HEK293 (cell line): ENCODE data around the gene RXFP1.

Source experiments
- CTCF ChIA-PET: fragments of 350-600 bp; formaldehyde crosslinking; extraction: SDS; loops from one replicate; lab custom pipeline; 2021; ENCODE audit warnings: antibody characterized with exemption; lab: Yijun Ruan, JAX
- POLR2A ChIA-PET: fragments of 300-600 bp; formaldehyde crosslinking; extraction: SDS; loops from one replicate; lab custom pipeline; 2020; ENCODE audit warnings: antibody characterized with exemption, inconsistent platforms; lab: Yijun Ruan, JAX
- H3K27ac ChIP-seq: fragments of 200-500 bp; sonication (Bioruptor generic); 2 replicates; pipeline ENCODE4 v1.5.1; 2014; ENCODE audit warnings: low read depth, low read length, control low read depth, inconsistent platforms; ENCODE audit errors: extremely low read depth
- H3K36me3 ChIP-seq, 2 experiments: fragments of 200-500 bp in 1 of 2; sonication (Bioruptor generic) in 1 of 2; 1 replicate in 1 of 2; 2 replicates in 1 of 2; pipeline ENCODE4 v1.5.1; 2014 to 2017; ENCODE audit warnings: inconsistent platforms in 2 of 2, low read length in 2 of 2; ENCODE audit not compliant: control insufficient read depth in 2 of 2, insufficient read depth in 1 of 2
- H3K4me1 ChIP-seq: fragments of 200-500 bp; sonication (Bioruptor generic); 2 replicates; pipeline ENCODE4 v1.5.1; 2014; ENCODE audit warnings: mild to moderate bottlenecking, low read length, inconsistent platforms; ENCODE audit not compliant: control insufficient read depth, insufficient read depth
- H3K4me3 ChIP-seq: 2 replicates; pipeline ENCODE4 v1.5.1; 2011; ENCODE audit warnings: low read depth, mild to moderate bottlenecking, control low read depth, low read length, moderate library complexity
- H3K9me3 ChIP-seq: fragments of 200-500 bp; sonication (Bioruptor generic); 2 replicates; pipeline ENCODE4 v1.5.1; 2014; ENCODE audit warnings: low read depth, low read length, inconsistent platforms; ENCODE audit not compliant: control insufficient read depth, insufficient read depth
- EGR2 ChIP-seq: fragments of 450-650 bp; formaldehyde crosslinking; IDR thresholded peaks from 2 replicates; pipeline ENCODE4 v1.5.1; 2016; ENCODE audit warnings: low read depth, missing biosample characterization, missing genetic modification characterization
- HOXD13 ChIP-seq: sonication (generic); formaldehyde crosslinking; IDR thresholded peaks from 2 replicates; pipeline ENCODE4 v1.8.0; 2022; ENCODE audit warnings: missing genetic modification reagents, borderline replicate concordance
- OSR2 ChIP-seq: fragments of 450-650 bp; formaldehyde crosslinking; IDR thresholded peaks from 2 replicates; pipeline ENCODE4 v1.5.1; 2016; ENCODE audit warnings: missing biosample characterization, missing genetic modification characterization
- YY2 ChIP-seq: fragments of 450-650 bp; formaldehyde crosslinking; IDR thresholded peaks from 2 replicates; pipeline ENCODE4 v1.5.1; 2016; ENCODE audit warnings: missing biosample characterization, missing genetic modification characterization
- ZBTB8A ChIP-seq: fragments of 450-650 bp; formaldehyde crosslinking; IDR thresholded peaks from 2 replicates; pipeline ENCODE4 v1.5.1; 2016; ENCODE audit warnings: missing biosample characterization, missing genetic modification characterization
- ZFHX2 ChIP-seq: fragments of 450-650 bp; formaldehyde crosslinking; conservative IDR thresholded peaks from 2 replicates; pipeline ENCODE4 v1.5.1; 2016; ENCODE audit warnings: missing biosample characterization, missing genetic modification characterization
- ZFP37 ChIP-seq: fragments of 450-650 bp; formaldehyde crosslinking; IDR thresholded peaks from 2 replicates; pipeline ENCODE4 v1.5.1; 2016; ENCODE audit warnings: missing biosample characterization, missing genetic modification characterization
- ZNF114 ChIP-seq: fragments of 450-650 bp; formaldehyde crosslinking; IDR thresholded peaks from 2 replicates; pipeline ENCODE4 v1.5.0; 2017; ENCODE audit warnings: missing biosample characterization, missing genetic modification characterization
- ZNF140 ChIP-seq: fragments of 450-650 bp; formaldehyde crosslinking; IDR thresholded peaks from 2 replicates; pipeline ENCODE4 v1.5.1; 2016; ENCODE audit warnings: missing biosample characterization, missing genetic modification characterization
- ZNF175 ChIP-seq: fragments of 450-650 bp; formaldehyde crosslinking; IDR thresholded peaks from 2 replicates; pipeline ENCODE4 v1.5.1; 2016; ENCODE audit warnings: missing biosample characterization, missing genetic modification characterization
- ZNF202 ChIP-seq: fragments of 450-650 bp; formaldehyde crosslinking; IDR thresholded peaks from 2 replicates; pipeline ENCODE4 v1.5.1; 2016; ENCODE audit warnings: missing biosample characterization, missing genetic modification characterization, borderline replicate concordance
- ZNF366 ChIP-seq: fragments of 450-650 bp; formaldehyde crosslinking; conservative IDR thresholded peaks from 2 replicates; pipeline ENCODE4 v1.5.1; 2016; ENCODE audit warnings: missing biosample characterization, missing genetic modification characterization
- ZNF394 ChIP-seq: fragments of 450-650 bp; formaldehyde crosslinking; IDR thresholded peaks from 2 replicates; pipeline ENCODE4 v1.5.1; 2016; ENCODE audit warnings: missing biosample characterization, missing genetic modification characterization, mild to moderate bottlenecking, moderate library complexity, borderline replicate concordance
- ZNF423 ChIP-seq: fragments of 450-650 bp; formaldehyde crosslinking; IDR thresholded peaks from 2 replicates; pipeline ENCODE4 v1.5.1; 2016; ENCODE audit warnings: missing biosample characterization, missing genetic modification characterization
- ZNF549 ChIP-seq: fragments of 450-650 bp; IDR thresholded peaks from 2 replicates; pipeline ENCODE4 v1.5.1; 2018; ENCODE audit warnings: missing biosample characterization, missing genetic modification characterization, mild to moderate bottlenecking, inconsistent platforms, moderate library complexity
- ZNF707 ChIP-seq: fragments of 450-650 bp; formaldehyde crosslinking; IDR thresholded peaks from 2 replicates; pipeline ENCODE4 v1.5.1; 2016; ENCODE audit warnings: missing biosample characterization, missing genetic modification characterization
- ZNF843 ChIP-seq: fragments of 450-650 bp; formaldehyde crosslinking; IDR thresholded peaks from 2 replicates; pipeline ENCODE4 v1.5.1; 2016; ENCODE audit warnings: missing biosample characterization, missing genetic modification characterization
- ZSCAN23 ChIP-seq: fragments of 450-650 bp; formaldehyde crosslinking; IDR thresholded peaks from 2 replicates; pipeline ENCODE4 v1.5.1; 2016; ENCODE audit warnings: missing biosample characterization, missing genetic modification characterization
- TF ChIP-seq, protein P1 (sequence below): fragments of 450-650 bp; formaldehyde crosslinking; IDR thresholded peaks from 2 replicates; pipeline ENCODE4 v1.5.1; 2016; ENCODE audit warnings: missing biosample characterization, missing genetic modification characterization
- TF ChIP-seq, protein P2 (sequence below): fragments of 450-650 bp; formaldehyde crosslinking; IDR thresholded peaks from 2 replicates; pipeline ENCODE4 v1.5.1; 2017; ENCODE audit warnings: missing biosample characterization, mild to moderate bottlenecking, missing genetic modification characterization, moderate library complexity
- TF ChIP-seq, protein P3 (sequence below): fragments of 450-650 bp; formaldehyde crosslinking; IDR thresholded peaks from 2 replicates; pipeline ENCODE4 v1.5.1; 2016; ENCODE audit warnings: missing biosample characterization, missing genetic modification characterization
- TF ChIP-seq, protein P4 (sequence below): fragments of 450-650 bp; formaldehyde crosslinking; IDR thresholded peaks from 2 replicates; pipeline ENCODE4 v1.5.1; 2017; ENCODE audit warnings: missing biosample characterization, missing genetic modification characterization

RXFP1 gene

DNA sequence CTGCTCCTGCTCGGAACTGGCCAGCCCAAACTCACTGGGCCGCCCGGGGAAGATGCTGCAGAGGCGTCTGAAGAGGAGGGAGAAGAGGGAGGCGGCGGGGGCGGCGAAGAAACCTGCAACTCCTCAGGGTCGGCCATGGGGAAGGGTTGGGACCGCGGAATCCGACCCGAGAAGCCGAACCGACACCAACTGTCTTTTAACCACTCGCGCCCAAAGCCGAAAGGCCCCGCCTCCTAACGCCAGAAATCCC, 149.9 kb downstream of the RXFP1 start, which contains the start of gene C4orf46:
Gene C4orf46, minus strand, starts transcription at position 223 of the 250 bp plus-strand sequence. Its CDS starts 86 bp downstream, at position 137.
- H3K27ac ChIP-seq = peak within 1 kb of the TSS; percentile 75
- no peaks in the 10 kb centered on the region for H3K36me3 ChIP-seq
- no peaks in the 10 kb centered on the region for H3K9me3 ChIP-seq
- H3K4me3 ChIP-seq = peak within 1 kb of the TSS; percentile 88
- POLR2A ChIA-PET = interaction anchor here (1.2 to 1.3 kb wide), 3 partner anchors 9 to 98 kb away, joined by 3 to 4 read pairs (median 3); no protein-coding TSS in a partner anchor
- 0 out of 2 replicates have a peak, but pooled peaks cover 4% of the 10 kb centered on the region for H3K4me1 ChIP-seq
- CTCF ChIA-PET = no interaction called here
- TF ChIP-seq ZNF394 = peak; percentile 55; the same call in 1 of the 2 replicates
- TF ChIP-seq ZFP37 (tag by site-specific recombination) = 0 out of 2 replicates have a peak, but pooled peaks have one; percentile 45
- TF ChIP-seq ZNF202 = no peak
- no peak for TF ChIP-seq ZNF114 (tag by site-specific recombination)
- no peak for TF ChIP-seq HOXD13 (CRISPR knock-in tag)
- no peak for TF ChIP-seq ZNF423 (tag by site-specific recombination)
- no peak for TF ChIP-seq ZNF843 (tag by site-specific recombination)
- TF ChIP-seq ZSCAN23 = no peak
- TF ChIP-seq OSR2 (tag by site-specific recombination) = no peak
- no peak for TF ChIP-seq ZNF549 (tag by site-specific recombination)
- no peak for TF ChIP-seq ZNF366 (tag by site-specific recombination)
- TF ChIP-seq EGR2 (tag by site-specific recombination) = peak; percentile 42
- TF ChIP-seq, protein P1, sequence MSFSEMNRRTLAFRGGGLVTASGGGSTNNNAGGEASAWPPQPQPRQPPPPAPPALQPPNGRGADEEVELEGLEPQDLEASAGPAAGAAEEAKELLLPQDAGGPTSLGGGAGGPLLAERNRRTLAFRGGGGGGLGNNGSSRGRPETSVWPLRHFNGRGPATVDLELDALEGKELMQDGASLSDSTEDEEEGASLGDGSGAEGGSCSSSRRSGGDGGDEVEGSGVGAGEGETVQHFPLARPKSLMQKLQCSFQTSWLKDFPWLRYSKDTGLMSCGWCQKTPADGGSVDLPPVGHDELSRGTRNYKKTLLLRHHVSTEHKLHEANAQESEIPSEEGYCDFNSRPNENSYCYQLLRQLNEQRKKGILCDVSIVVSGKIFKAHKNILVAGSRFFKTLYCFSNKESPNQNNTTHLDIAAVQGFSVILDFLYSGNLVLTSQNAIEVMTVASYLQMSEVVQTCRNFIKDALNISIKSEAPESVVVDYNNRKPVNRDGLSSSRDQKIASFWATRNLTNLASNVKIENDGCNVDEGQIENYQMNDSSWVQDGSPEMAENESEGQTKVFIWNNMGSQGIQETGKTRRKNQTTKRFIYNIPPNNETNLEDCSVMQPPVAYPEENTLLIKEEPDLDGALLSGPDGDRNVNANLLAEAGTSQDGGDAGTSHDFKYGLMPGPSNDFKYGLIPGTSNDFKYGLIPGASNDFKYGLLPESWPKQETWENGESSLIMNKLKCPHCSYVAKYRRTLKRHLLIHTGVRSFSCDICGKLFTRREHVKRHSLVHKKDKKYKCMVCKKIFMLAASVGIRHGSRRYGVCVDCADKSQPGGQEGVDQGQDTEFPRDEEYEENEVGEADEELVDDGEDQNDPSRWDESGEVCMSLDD = no peak
- TF ChIP-seq YY2 (tag by site-specific recombination) = no peak
- TF ChIP-seq, protein P2, sequence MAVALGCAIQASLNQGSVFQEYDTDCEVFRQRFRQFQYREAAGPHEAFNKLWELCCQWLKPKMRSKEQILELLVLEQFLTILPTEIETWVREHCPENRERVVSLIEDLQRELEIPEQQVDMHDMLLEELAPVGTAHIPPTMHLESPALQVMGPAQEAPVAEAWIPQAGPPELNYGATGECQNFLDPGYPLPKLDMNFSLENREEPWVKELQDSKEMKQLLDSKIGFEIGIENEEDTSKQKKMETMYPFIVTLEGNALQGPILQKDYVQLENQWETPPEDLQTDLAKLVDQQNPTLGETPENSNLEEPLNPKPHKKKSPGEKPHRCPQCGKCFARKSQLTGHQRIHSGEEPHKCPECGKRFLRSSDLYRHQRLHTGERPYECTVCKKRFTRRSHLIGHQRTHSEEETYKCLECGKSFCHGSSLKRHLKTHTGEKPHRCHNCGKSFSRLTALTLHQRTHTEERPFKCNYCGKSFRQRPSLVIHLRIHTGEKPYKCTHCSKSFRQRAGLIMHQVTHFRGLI = no peak
- TF ChIP-seq, protein P3, sequence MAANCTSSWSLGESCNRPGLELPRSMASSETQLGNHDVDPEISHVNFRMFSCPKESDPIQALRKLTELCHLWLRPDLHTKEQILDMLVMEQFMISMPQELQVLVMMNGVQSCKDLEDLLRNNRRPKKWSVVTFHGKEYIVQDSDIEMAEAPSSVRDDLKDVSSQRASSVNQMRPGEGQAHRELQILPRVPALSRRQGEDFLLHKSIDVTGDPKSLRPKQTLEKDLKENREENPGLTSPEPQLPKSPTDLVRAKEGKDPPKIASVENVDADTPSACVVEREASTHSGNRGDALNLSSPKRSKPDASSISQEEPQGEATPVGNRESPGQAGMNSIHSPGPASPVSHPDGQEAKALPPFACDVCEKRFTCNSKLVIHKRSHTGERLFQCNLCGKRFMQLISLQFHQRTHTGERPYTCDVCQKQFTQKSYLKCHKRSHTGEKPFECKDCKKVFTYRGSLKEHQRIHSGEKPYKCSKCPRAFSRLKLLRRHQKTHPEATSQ (tag by site-specific recombination) = no peak
- TF ChIP-seq ZNF707 (tag by site-specific recombination) = no peak
- no peak for TF ChIP-seq ZNF175 (tag by site-specific recombination)
- TF ChIP-seq ZBTB8A (tag by site-specific recombination) = no peak
- TF ChIP-seq, protein P4, sequence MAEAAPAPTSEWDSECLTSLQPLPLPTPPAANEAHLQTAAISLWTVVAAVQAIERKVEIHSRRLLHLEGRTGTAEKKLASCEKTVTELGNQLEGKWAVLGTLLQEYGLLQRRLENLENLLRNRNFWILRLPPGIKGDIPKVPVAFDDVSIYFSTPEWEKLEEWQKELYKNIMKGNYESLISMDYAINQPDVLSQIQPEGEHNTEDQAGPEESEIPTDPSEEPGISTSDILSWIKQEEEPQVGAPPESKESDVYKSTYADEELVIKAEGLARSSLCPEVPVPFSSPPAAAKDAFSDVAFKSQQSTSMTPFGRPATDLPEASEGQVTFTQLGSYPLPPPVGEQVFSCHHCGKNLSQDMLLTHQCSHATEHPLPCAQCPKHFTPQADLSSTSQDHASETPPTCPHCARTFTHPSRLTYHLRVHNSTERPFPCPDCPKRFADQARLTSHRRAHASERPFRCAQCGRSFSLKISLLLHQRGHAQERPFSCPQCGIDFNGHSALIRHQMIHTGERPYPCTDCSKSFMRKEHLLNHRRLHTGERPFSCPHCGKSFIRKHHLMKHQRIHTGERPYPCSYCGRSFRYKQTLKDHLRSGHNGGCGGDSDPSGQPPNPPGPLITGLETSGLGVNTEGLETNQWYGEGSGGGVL = 0 out of 2 replicates have a peak, but pooled peaks have one; percentile 31
- peak; percentile 59 for TF ChIP-seq ZFHX2 (tag by site-specific recombination)
- TF ChIP-seq ZNF140 (tag by site-specific recombination) = no peak
